Ovary (tissue), 9 donors: ENCODE results near the gene SIK1. TPM values are rescaled to one million over a fixed set of nuclear protein-coding genes. Genes with fewer than 3 reads are reported as not detected.
"Not testable (repeated sequence)": the region's sequence is repeated elsewhere in the genome, so short reads cannot be mapped to it uniquely, and the experiment has no call there.

ENCODE experiments used
- DNase-seq, 5 donors: peaks; one replicate each; pipeline ENCODE4 v3.0.0-alpha.2; 2019 to 2020
- H3K27ac ChIP-seq, 2 donors: fragments of 200-600 bp; one replicate each; pipeline versions ENCODE4 v1.5.1 to v1.8.0; 2019 to 2022
- H3K27me3 ChIP-seq: fragments of 200-600 bp; one replicate; pipeline ENCODE4 v1.8.0; 2022
- H3K36me3 ChIP-seq: fragments of 200-600 bp; sonication (generic); one replicate; pipeline ENCODE4 v1.5.1; 2019
- H3K4me1 ChIP-seq: one replicate; pipeline ENCODE4 v1.8.1; 2013; ENCODE audit warnings: mild to moderate bottlenecking, moderate library complexity; ENCODE audit not compliant: insufficient read depth
- H3K4me3 ChIP-seq: fragments of 200-600 bp; sonication (generic); one replicate; pipeline ENCODE4 v1.5.1; 2017
- H3K9me3 ChIP-seq, 2 donors: fragments of 200-600 bp in 1 of 2; sonication (generic) in 1 of 2; one replicate each; pipeline versions ENCODE4 v1.5.1 to v1.8.1; 2013 to 2019; ENCODE audit warnings: mild to moderate bottlenecking in 1 of 2, moderate library complexity in 1 of 2
- WGBS, 3 donors: extraction: QIAGEN DNeasy Blood & Tissue Kit in 1 of 3; methylation state at CpG; one replicate each; pipeline versions ENCODE4 v1.1.5 to v1.1.7; 2013 to 2017; 5-methylcytosine and 5-hydroxymethylcytosine counted together
- intact Hi-C, 4 donors: fragments of 100-400 bp; cut with DNase I; formaldehyde crosslinking; loops; one replicate each; pipeline versions ENCODE4 v1.11.0 to v1.15.1; 2022 to 2023
- polyA plus RNA-seq, 2 donors: library from polyadenylated mRNA; stranded (reverse); fragments of 200-250 nt in 1 of 2; fragments of 350-450 nt in 1 of 2; fragmentation: Illumina TruSeq in 1 of 2; extraction: RNeasy Lipid Tissue Mini Kit (QIAGEN cat#74804) in 1 of 2; gene quantifications; one replicate each; pipeline ENCODE4 v1.2.3, GENCODE V29; 2013 to 2014
- total RNA-seq, 7 donors: library from RNA; depleted of rRNA in 2 of 7; stranded (reverse); fragments of >200 nt in 2 of 7; fragmentation: NEBNext Ultra II Directional in 3 of 7; extraction: Animal tissue kit (Norgen Biotek cat#: 25700) in 3 of 7; gene quantifications; one replicate each; pipeline versions ENCODE4 v1.1.0 to v1.2.4, GENCODE V29; 2016 to 2023
- donor health status: DM: no; HTN: no; CAD: no; lungs with moderate emphysema.
- donor health status: DM: no; HTN: no; CAD: no.
- donor health status: Bipolar disorder and iron deficiency.
- donor health status: DM: yes; HTN: yes; CAD: no.
- donor health status: DM: no; HTN: no; CAD: no.
- donor health status: DM: yes; HTN: yes; CAD: no.

SIK1 gene
- total and polyA plus RNA-seq, 9 donors = 6.3 to 278 (median 63.0) TPM

- H3K4me1 ChIP-seq, H3K27ac ChIP-seq, H3K36me3 ChIP-seq, DNase-seq, intact Hi-C loops, H3K4me3 ChIP-seq, H3K27me3 ChIP-seq, H3K9me3 ChIP-seq: not testable (repeated sequence)
- no CpG with 5 or more reads among the region's 9 CpGs for WGBS, 3 donors
These were observed 9.3 kb upstream of the SIK1 start for GRCh38 chr21:43436272-43436671.

- H3K4me1 ChIP-seq, H3K9me3 ChIP-seq, DNase-seq, intact Hi-C loops, H3K27me3 ChIP-seq, H3K4me3 ChIP-seq, H3K27ac ChIP-seq, H3K36me3 ChIP-seq: not testable (repeated sequence)
- 93% methylated on average over 1 of the region's 12 CpGs; no CpG with 5 or more reads in 2 of the 3 donors for WGBS, 3 donors
These were observed 6.6 kb upstream of the SIK1 start for GRCh38 chr21:43433340-43434136.

GRCh38 chr21:43430830-43431416 is 4.0 kb upstream of the SIK1 start:
- H3K4me3 ChIP-seq, H3K36me3 ChIP-seq, DNase-seq, H3K27ac ChIP-seq, H3K4me1 ChIP-seq, intact Hi-C loops, H3K9me3 ChIP-seq, H3K27me3 ChIP-seq: not testable (repeated sequence)
- 89% methylated on average over 8 of the region's 17 CpGs; no CpG with 5 or more reads in 2 of the 3 donors for WGBS, 3 donors

DNA sequence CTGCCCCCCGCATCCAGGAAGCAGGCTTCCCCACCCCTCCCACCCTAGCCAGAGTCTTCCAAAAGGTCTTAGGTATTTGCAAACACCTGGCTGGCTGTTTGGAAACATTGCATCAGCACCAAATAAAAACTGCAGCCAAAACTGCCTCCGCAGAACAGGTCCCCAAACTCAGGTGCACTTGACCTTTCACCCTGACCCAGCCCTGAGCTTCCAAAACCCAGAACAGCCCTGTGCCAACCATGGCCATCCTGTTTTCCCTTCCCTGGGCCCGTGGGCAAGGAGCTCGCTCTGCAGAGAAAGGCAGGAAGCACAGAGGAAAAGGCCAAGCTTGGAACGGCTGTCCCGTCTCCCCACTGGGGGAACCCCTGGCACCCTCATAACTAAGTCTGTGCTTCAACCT is 2.0 kb upstream of the SIK1 start:
- H3K27me3 ChIP-seq, H3K9me3 ChIP-seq, H3K4me3 ChIP-seq, H3K4me1 ChIP-seq, H3K36me3 ChIP-seq, DNase-seq, H3K27ac ChIP-seq, intact Hi-C loops: not testable (repeated sequence)
- no CpG with 5 or more reads among the region's 6 CpGs for WGBS, 3 donors

DNA sequence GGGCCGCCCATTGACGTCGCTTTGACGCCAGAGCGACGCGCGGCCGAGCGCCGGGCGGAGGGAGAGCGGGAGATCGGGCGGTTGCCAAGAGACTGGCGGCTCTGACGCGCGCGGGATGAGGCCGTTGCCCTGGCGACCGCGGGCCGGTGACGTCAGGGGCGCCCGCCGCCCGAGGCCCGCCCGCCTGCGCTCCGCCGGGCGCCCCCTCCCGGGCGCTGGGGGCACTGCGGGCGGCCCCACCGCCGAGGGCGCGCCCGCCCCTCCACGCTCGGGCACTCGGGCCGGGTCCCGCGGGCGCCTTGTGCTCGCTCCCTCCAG is 270 bp upstream of the SIK1 start:
- H3K27ac ChIP-seq, H3K36me3 ChIP-seq, H3K9me3 ChIP-seq, intact Hi-C loops, DNase-seq, H3K4me1 ChIP-seq, H3K4me3 ChIP-seq, H3K27me3 ChIP-seq: not testable (repeated sequence)
- WGBS, 3 donors = no CpG with 5 or more reads among the region's 53 CpGs

DNA sequence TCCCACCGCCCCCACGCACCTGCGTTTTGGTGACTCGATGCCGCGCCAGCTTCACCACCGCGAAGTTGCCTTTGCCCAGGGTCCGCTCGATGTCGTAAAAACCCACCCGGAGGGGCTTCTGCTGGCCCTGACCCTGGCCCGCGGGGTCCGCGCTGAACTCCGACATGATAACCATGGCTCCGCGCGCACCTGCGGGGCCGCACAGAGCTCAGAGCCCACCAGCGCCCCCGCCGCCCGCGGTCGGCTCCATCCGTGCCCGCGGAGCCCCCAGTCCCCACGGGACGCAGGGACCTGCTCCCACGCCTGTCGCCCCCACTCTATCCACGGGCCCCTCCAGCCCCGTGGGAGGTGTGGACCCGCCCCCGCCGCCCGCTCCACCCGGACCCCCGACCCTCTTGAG is 927 bp downstream of the SIK1 start:
- H3K9me3 ChIP-seq, H3K27ac ChIP-seq, DNase-seq, H3K4me1 ChIP-seq, H3K36me3 ChIP-seq, intact Hi-C loops, H3K4me3 ChIP-seq, H3K27me3 ChIP-seq: not testable (repeated sequence)
- WGBS, 3 donors = no CpG with 5 or more reads among the region's 43 CpGs

- DNase-seq, H3K36me3 ChIP-seq, H3K9me3 ChIP-seq, H3K27me3 ChIP-seq, H3K4me3 ChIP-seq, H3K4me1 ChIP-seq, H3K27ac ChIP-seq, intact Hi-C loops: not testable (repeated sequence)
- no CpG with 5 or more reads among the region's 15 CpGs for WGBS, 3 donors
These were observed 7.5 kb downstream of the SIK1 start for GRCh38 chr21:43419475-43419874.

DNA sequence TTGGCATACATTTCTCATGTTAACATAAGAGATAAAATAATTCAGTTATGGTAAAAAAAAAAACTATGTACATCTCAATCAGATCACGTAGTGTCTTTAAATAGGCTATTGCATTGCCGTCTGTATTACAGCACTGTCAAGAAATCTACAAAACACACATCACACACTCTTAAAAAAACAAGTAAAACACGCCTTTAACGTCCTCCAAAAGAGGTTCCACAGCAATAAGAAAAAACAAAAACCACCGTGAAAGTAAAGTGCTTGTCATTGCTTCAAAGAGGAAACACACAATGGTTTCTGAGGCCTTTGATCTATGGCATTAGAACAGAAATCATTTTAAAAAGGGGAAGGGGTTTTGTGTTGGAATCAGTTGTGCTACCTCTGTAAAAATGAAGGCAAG is 12.4 kb downstream of the SIK1 start:
- intact Hi-C loops, H3K4me1 ChIP-seq, H3K27me3 ChIP-seq, H3K36me3 ChIP-seq, H3K4me3 ChIP-seq, DNase-seq, H3K27ac ChIP-seq, H3K9me3 ChIP-seq: not testable (repeated sequence)
- no CpG with 5 or more reads among the region's 5 CpGs for WGBS, 3 donors

GRCh38 chr21:43412020-43412788 is 14.7 kb downstream of the SIK1 start:
- H3K27ac ChIP-seq, DNase-seq, H3K36me3 ChIP-seq, H3K9me3 ChIP-seq, intact Hi-C loops, H3K4me1 ChIP-seq, H3K4me3 ChIP-seq, H3K27me3 ChIP-seq: not testable (repeated sequence)
- no CpG with 5 or more reads among the region's 28 CpGs for WGBS, 3 donors

- WGBS, 3 donors = 98 to 100% methylated on average over 1 to 5 of the region's 27 CpGs; no CpG with 5 or more reads in 1 of the 3 donors
- H3K27me3 ChIP-seq, H3K4me1 ChIP-seq, H3K4me3 ChIP-seq, H3K27ac ChIP-seq, intact Hi-C loops, DNase-seq, H3K36me3 ChIP-seq, H3K9me3 ChIP-seq: not testable (repeated sequence)
These were observed 16.4 kb downstream of the SIK1 start for GRCh38 chr21:43410456-43411068.

- H3K36me3 ChIP-seq, H3K9me3 ChIP-seq, intact Hi-C loops, H3K4me3 ChIP-seq, H3K27me3 ChIP-seq, H3K27ac ChIP-seq, DNase-seq, H3K4me1 ChIP-seq: not testable (repeated sequence)
- no CpG with 5 or more reads among the region's 13 CpGs for WGBS, 3 donors
These were observed 19.8 kb downstream of the SIK1 start for GRCh38 chr21:43407139-43407538.
